ENCODE results near the gene SNX7. TPM values are rescaled to one million over a fixed set of nuclear protein-coding genes. Genes with fewer than 3 reads are reported as not detected.

SNX7 gene
- polyA plus RNA-seq, 2 of the 4 experiments (the other 2 are of a cell fraction) = 29.5 to 45.1 TPM

DNA sequence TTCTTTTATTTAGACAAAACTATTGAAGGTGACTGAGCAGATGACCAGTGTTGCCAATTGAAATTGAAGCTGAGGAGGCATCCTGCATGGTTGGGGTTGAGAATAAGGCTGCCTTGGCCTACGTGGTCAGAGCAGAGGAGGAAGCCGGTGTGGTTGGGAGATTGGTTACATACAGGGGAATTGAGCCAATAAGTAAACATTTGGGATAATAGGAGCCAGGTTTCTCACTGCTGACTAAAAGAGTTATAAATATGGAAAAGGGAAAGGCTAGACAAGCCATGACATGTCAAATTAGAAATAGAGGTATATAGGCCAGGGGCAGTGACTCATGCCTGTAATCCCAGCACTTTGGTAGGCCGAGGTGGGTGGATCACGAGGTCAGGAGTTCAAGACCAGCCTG lies 15.8 kb downstream of the SNX7 start:
- 52% methylated on average over 4 of the region's 4 CpGs for WGBS (ENCODE audit: missing lambda C conversion rate)
- ChIA-PET CTCF (no interaction called here), POLR2A (no interaction called here)
- TF ChIP-seq TP53 (CRISPR knock-in tag; IDR thresholded peaks at IDR 0.05) (no peak), CHD2 (IDR thresholded peaks at IDR 0.05; ENCODE audit: low read length, partially characterized antibody) (no peak), PHF8 (IDR thresholded peaks at IDR 0.05; ENCODE audit: borderline replicate concordance, low read depth) (no peak), EHF (CRISPR knock-in tag; IDR thresholded peaks at IDR 0.05) (no peak), FOSL2 (IDR thresholded peaks at IDR 0.05) (no peak), FOSL2 (CRISPR knock-in tag; IDR thresholded peaks at IDR 0.05) (no peak), RCOR1 (IDR thresholded peaks at IDR 0.05; ENCODE audit: low read depth, low read length) (no peak), GATA3 (IDR thresholded peaks at IDR 0.05; ENCODE audit: borderline replicate concordance) (no peak)
- TF ChIP-seq, protein P1, sequence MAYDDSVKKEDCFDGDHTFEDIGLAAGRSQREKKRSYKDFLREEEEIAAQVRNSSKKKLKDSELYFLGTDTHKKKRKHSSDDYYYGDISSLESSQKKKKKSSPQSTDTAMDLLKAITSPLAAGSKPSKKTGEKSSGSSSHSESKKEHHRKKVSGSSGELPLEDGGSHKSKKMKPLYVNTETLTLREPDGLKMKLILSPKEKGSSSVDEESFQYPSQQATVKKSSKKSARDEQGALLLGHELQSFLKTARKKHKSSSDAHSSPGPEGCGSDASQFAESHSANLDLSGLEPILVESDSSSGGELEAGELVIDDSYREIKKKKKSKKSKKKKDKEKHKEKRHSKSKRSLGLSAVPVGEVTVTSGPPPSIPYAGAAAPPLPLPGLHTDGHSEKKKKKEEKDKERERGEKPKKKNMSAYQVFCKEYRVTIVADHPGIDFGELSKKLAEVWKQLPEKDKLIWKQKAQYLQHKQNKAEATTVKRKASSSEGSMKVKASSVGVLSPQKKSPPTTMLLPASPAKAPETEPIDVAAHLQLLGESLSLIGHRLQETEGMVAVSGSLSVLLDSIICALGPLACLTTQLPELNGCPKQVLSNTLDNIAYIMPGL (CRISPR knock-in tag; IDR thresholded peaks at IDR 0.05; ENCODE audit: borderline replicate concordance) = no peak
- TF ChIP-seq, protein P2, sequence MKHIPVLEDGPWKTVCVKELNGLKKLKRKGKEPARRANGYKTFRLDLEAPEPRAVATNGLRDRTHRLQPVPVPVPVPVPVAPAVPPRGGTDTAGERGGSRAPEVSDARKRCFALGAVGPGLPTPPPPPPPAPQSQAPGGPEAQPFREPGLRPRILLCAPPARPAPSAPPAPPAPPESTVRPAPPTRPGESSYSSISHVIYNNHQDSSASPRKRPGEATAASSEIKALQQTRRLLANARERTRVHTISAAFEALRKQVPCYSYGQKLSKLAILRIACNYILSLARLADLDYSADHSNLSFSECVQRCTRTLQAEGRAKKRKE (CRISPR knock-in tag; IDR thresholded peaks at IDR 0.05; ENCODE audit: low read depth) = no peak
- no peak overlapping the region for H3K4me3 ChIP-seq
- peak in 1 of 2 experiments; percentile 21 for DNase-seq (ENCODE audit: low read depth in 1 of 2, low spot score in 1 of 2)
- H3K9me3 ChIP-seq = no peaks in the 10 kb centered on the region
- no peak for ATAC-seq
- H3K4me1 ChIP-seq = no peaks in the 10 kb centered on the region
- H3K27ac ChIP-seq = no peak overlapping the region
- no peak for FAIRE-seq
- no peak overlapping the region for H3K4me2 ChIP-seq

DNA sequence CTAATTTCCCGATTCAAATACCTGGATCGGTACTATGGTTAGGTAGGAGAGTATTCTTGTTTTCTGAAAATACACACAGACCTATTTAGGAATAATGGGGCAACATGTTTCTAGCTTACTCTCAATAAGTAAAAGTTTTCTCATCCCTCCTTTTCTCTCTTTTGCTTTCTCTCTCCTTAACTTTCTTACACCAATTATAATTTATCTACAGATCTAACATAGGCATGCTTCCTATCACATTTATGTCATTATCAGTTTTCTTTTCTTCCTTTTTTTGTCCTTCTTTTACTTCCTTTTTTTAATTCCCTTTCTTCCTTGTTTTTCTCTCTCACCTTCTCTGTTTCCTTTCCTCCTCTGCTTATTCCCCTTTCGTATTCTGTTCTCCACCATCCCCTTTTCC lies 20.3 kb downstream of the SNX7 start:
- TF ChIP-seq, protein P2 (CRISPR knock-in tag; IDR thresholded peaks at IDR 0.05; ENCODE audit: low read depth) = no peak
- TF ChIP-seq HOXA7 (CRISPR knock-in tag; IDR thresholded peaks at IDR 0.05) = no peak
- TF ChIP-seq, protein P3, sequence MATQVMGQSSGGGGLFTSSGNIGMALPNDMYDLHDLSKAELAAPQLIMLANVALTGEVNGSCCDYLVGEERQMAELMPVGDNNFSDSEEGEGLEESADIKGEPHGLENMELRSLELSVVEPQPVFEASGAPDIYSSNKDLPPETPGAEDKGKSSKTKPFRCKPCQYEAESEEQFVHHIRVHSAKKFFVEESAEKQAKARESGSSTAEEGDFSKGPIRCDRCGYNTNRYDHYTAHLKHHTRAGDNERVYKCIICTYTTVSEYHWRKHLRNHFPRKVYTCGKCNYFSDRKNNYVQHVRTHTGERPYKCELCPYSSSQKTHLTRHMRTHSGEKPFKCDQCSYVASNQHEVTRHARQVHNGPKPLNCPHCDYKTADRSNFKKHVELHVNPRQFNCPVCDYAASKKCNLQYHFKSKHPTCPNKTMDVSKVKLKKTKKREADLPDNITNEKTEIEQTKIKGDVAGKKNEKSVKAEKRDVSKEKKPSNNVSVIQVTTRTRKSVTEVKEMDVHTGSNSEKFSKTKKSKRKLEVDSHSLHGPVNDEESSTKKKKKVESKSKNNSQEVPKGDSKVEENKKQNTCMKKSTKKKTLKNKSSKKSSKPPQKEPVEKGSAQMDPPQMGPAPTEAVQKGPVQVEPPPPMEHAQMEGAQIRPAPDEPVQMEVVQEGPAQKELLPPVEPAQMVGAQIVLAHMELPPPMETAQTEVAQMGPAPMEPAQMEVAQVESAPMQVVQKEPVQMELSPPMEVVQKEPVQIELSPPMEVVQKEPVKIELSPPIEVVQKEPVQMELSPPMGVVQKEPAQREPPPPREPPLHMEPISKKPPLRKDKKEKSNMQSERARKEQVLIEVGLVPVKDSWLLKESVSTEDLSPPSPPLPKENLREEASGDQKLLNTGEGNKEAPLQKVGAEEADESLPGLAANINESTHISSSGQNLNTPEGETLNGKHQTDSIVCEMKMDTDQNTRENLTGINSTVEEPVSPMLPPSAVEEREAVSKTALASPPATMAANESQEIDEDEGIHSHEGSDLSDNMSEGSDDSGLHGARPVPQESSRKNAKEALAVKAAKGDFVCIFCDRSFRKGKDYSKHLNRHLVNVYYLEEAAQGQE (IDR thresholded peaks at IDR 0.05) = no peak
- TF ChIP-seq CBX8 (IDR thresholded peaks at IDR 0.05) = no peak
- TF ChIP-seq, protein P4, sequence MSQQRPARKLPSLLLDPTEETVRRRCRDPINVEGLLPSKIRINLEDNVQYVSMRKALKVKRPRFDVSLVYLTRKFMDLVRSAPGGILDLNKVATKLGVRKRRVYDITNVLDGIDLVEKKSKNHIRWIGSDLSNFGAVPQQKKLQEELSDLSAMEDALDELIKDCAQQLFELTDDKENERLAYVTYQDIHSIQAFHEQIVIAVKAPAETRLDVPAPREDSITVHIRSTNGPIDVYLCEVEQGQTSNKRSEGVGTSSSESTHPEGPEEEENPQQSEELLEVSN (IDR thresholded peaks at IDR 0.05; ENCODE audit: borderline replicate concordance, low read depth) = no peak
- TF ChIP-seq MAZ (IDR thresholded peaks at IDR 0.05; ENCODE audit: borderline replicate concordance, low read depth, low read length) = no peak
- no peak for TF ChIP-seq JUNB (IDR thresholded peaks at IDR 0.05)
- no peak for TF ChIP-seq HDAC2 (IDR thresholded peaks at IDR 0.05)
- WGBS (ENCODE audit: missing lambda C conversion rate) = 93% methylated on average over 3 of the region's 3 CpGs
- no peak for FAIRE-seq
- CTCF ChIA-PET = no interaction called here
- no peak for ATAC-seq
- no peaks in the 10 kb centered on the region for H3K4me1 ChIP-seq
- H3K9me3 ChIP-seq = no peaks in the 10 kb centered on the region
- no peak overlapping the region for H3K4me2 ChIP-seq
- H3K27ac ChIP-seq = no peak overlapping the region
- no peak overlapping the region for H3K4me3 ChIP-seq
- no peak for DNase-seq (ENCODE audit: low read depth in 1 of 2, low spot score in 1 of 2)
- POLR2A ChIA-PET = no interaction called here

Measured in A549 (cell line).